ENCODE results near the gene MYBPHL.

MYBPHL gene

GRCh38 chr1:109293026-109293425, 13.8 kb downstream of the MYBPHL start (continued):
- TF ChIP-seq ARNTL (CRISPR knock-in tag; IDR thresholded peaks at IDR 0.05; ENCODE audit: borderline replicate concordance, low read depth): no peak
- TF ChIP-seq CSDC2 (CRISPR knock-in tag; IDR thresholded peaks at IDR 0.05): no peak
- no peak for TF ChIP-seq ZNF565 (CRISPR knock-in tag; conservative IDR thresholded peaks at IDR 0.05; ENCODE audit: low read depth)
- no peak for TF ChIP-seq PPARA (CRISPR knock-in tag; IDR thresholded peaks at IDR 0.05; ENCODE audit: borderline replicate concordance)
- no peak for TF ChIP-seq PATZ1 (CRISPR knock-in tag; IDR thresholded peaks at IDR 0.05; ENCODE audit: borderline replicate concordance)

GRCh38 chr1:109292364-109292763, 14.4 kb downstream of the MYBPHL start:
- no peak for TF ChIP-seq OSR1 (CRISPR knock-in tag; IDR thresholded peaks at IDR 0.05)
- TF ChIP-seq GLIS3 (CRISPR knock-in tag; IDR thresholded peaks at IDR 0.05): no peak
- TF ChIP-seq BACH2 (CRISPR knock-in tag; IDR thresholded peaks at IDR 0.05; ENCODE audit: borderline replicate concordance): no peak
- no peak for TF ChIP-seq ESRRG (CRISPR knock-in tag; IDR thresholded peaks at IDR 0.05)
- no peak for TF ChIP-seq SNAI2 (CRISPR knock-in tag; IDR thresholded peaks at IDR 0.05)
- TF ChIP-seq PATZ1 (CRISPR knock-in tag; IDR thresholded peaks at IDR 0.05; ENCODE audit: borderline replicate concordance): no peak
- no peak for TF ChIP-seq ZNF70 (CRISPR knock-in tag; IDR thresholded peaks at IDR 0.05)
- TF ChIP-seq ZNF565 (CRISPR knock-in tag; conservative IDR thresholded peaks at IDR 0.05; ENCODE audit: low read depth): no peak
- TF ChIP-seq TCF4 (CRISPR knock-in tag; IDR thresholded peaks at IDR 0.05; ENCODE audit: borderline replicate concordance): no peak
- TF ChIP-seq ZFP3 (CRISPR knock-in tag; IDR thresholded peaks at IDR 0.05): no peak
- TF ChIP-seq ZFP30 (CRISPR knock-in tag; IDR thresholded peaks at IDR 0.05): no peak
- TF ChIP-seq ARNTL (CRISPR knock-in tag; IDR thresholded peaks at IDR 0.05; ENCODE audit: borderline replicate concordance, low read depth): no peak
- no peak for TF ChIP-seq ZNF8 (CRISPR knock-in tag; IDR thresholded peaks at IDR 0.05)
- TF ChIP-seq RARB (CRISPR knock-in tag; IDR thresholded peaks at IDR 0.05): no peak
- no peak for TF ChIP-seq ZC3H10 (CRISPR knock-in tag; IDR thresholded peaks at IDR 0.05)
- TF ChIP-seq PPARA (CRISPR knock-in tag; IDR thresholded peaks at IDR 0.05; ENCODE audit: borderline replicate concordance): no peak
- TF ChIP-seq CSRNP3 (CRISPR knock-in tag; IDR thresholded peaks at IDR 0.05): no peak
- TF ChIP-seq CREB5 (CRISPR knock-in tag; IDR thresholded peaks at IDR 0.05; ENCODE audit: low read depth): no peak
- no peak for ATAC-seq

- no peak for TF ChIP-seq ZC3H10 (CRISPR knock-in tag; IDR thresholded peaks at IDR 0.05)
- no peak for TF ChIP-seq SNAI2 (CRISPR knock-in tag; IDR thresholded peaks at IDR 0.05)
- TF ChIP-seq ZNF565 (CRISPR knock-in tag; conservative IDR thresholded peaks at IDR 0.05; ENCODE audit: low read depth): no peak
- no peak for TF ChIP-seq CREB5 (CRISPR knock-in tag; IDR thresholded peaks at IDR 0.05; ENCODE audit: low read depth)
- no peak for TF ChIP-seq GLIS3 (CRISPR knock-in tag; IDR thresholded peaks at IDR 0.05)
- TF ChIP-seq ZFP30 (CRISPR knock-in tag; IDR thresholded peaks at IDR 0.05): no peak
- TF ChIP-seq ISL1 (CRISPR knock-in tag; IDR thresholded peaks at IDR 0.05): no peak
- no peak for TF ChIP-seq BACH2 (CRISPR knock-in tag; IDR thresholded peaks at IDR 0.05; ENCODE audit: borderline replicate concordance)
- ATAC-seq: no peak
These were observed 15.8 kb downstream of the MYBPHL start for GRCh38 chr1:109290998-109291397.

GRCh38 chr1:109290137-109290536, 16.7 kb downstream of the MYBPHL start:
- no peak for ATAC-seq
- TF ChIP-seq CSRNP3 (CRISPR knock-in tag; IDR thresholded peaks at IDR 0.05): no peak
- no peak for TF ChIP-seq PATZ1 (CRISPR knock-in tag; IDR thresholded peaks at IDR 0.05; ENCODE audit: borderline replicate concordance)
- no peak for TF ChIP-seq TSHZ2 (CRISPR knock-in tag; IDR thresholded peaks at IDR 0.05)
- TF ChIP-seq RARB (CRISPR knock-in tag; IDR thresholded peaks at IDR 0.05): no peak
- no peak for TF ChIP-seq BACH2 (CRISPR knock-in tag; IDR thresholded peaks at IDR 0.05; ENCODE audit: borderline replicate concordance)
- TF ChIP-seq SNAI2 (CRISPR knock-in tag; IDR thresholded peaks at IDR 0.05): no peak
- TF ChIP-seq CSDC2 (CRISPR knock-in tag; IDR thresholded peaks at IDR 0.05): no peak
- no peak for TF ChIP-seq PPARA (CRISPR knock-in tag; IDR thresholded peaks at IDR 0.05; ENCODE audit: borderline replicate concordance)
